ENCODE data around the gene SUDS3.

DNA sequence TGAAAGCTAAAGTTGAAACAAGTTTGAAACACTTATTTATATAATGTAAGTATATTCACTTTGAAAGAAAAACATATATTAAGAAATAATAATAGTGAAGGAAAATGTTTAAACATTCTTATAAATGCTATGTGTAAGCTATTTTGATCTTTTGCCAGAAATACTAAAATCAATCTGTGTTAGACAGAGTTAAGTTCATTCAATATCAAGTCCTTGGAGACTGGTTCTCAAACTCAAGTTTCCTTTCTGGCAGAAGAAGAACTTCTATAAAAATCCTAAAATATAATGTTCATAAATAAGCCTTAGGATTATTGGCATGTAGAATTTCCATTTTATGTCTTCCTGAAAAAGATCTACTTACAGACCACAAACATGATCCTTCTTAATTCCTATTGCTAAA, 49.0 kb upstream of the SUDS3 start:
- no peak for TF ChIP-seq POLR2A (IDR thresholded peaks at IDR 0.05)
- no peak for TF ChIP-seq EP300 (IDR thresholded peaks at IDR 0.05)
- TF ChIP-seq, protein P1, sequence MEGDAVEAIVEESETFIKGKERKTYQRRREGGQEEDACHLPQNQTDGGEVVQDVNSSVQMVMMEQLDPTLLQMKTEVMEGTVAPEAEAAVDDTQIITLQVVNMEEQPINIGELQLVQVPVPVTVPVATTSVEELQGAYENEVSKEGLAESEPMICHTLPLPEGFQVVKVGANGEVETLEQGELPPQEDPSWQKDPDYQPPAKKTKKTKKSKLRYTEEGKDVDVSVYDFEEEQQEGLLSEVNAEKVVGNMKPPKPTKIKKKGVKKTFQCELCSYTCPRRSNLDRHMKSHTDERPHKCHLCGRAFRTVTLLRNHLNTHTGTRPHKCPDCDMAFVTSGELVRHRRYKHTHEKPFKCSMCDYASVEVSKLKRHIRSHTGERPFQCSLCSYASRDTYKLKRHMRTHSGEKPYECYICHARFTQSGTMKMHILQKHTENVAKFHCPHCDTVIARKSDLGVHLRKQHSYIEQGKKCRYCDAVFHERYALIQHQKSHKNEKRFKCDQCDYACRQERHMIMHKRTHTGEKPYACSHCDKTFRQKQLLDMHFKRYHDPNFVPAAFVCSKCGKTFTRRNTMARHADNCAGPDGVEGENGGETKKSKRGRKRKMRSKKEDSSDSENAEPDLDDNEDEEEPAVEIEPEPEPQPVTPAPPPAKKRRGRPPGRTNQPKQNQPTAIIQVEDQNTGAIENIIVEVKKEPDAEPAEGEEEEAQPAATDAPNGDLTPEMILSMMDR (IDR thresholded peaks at IDR 0.05) = no peak
- no peak for TF ChIP-seq POLR2AphosphoS5 (IDR thresholded peaks at IDR 0.05)

Data from suprapubic skin (tissue), 4 donors.